ENCODE results near the gene CDX1. TPM values are rescaled to one million over a fixed set of nuclear protein-coding genes. Genes with fewer than 3 reads are reported as not detected.

The CDX1 gene
- total RNA-seq, 1 donor from 2014 or later, result not detected

DNA sequence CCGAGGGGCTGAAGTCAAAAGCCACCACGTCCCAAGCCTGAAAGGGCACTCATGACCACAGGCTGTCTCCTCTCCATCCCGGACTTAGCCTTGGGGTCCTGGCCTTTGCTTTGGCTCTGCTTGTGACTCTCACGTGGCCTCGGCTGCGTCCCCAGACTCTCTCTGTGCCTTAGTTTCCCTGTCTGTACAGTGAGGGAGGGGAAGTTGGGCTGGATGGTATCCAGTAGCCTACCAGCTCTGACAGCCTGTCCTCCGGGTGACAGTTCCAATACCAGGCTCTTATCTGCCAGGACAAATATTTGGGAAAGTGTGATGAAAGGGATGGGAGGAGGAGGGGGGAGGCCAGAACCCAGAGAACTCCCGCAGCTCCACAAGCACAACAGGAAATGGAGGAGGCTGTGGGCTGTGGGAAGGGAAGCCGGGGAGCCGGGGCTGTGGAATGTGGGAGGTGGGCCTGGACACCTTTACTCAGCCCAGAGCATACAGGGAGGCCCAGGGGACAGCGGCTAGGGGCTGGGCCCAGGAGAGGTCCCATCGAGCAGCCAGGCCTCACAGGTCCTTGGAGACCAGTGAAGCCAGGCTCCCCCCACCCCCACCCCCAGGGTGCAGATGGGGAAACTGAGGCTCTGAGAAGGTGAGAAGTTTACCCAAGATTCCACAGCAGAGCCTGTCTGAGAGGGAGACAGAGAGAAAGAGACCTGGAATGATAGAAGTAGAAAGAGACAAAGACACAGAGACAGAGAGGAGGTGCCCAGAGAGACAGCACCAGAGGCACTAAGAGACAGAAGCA is 29.2 kb upstream of the CDX1 start:
- intact Hi-C loops (cut with micrococcal nuclease), result no loop called here
- H3K4me3 Mint-ChIP-seq, result no peak overlapping the region
- H3K36me3 Mint-ChIP-seq (ENCODE audit: low read depth), result no peaks in the 10 kb centered on the region
- no peaks in the 10 kb centered on the region for H3K9me3 Mint-ChIP-seq
- H3K27ac Mint-ChIP-seq, result no peak overlapping the region
- no peaks in the 10 kb centered on the region for H3K4me1 Mint-ChIP-seq
- no peaks in the 10 kb centered on the region for H3K27me3 Mint-ChIP-seq
- no peak for DNase-seq

DNA sequence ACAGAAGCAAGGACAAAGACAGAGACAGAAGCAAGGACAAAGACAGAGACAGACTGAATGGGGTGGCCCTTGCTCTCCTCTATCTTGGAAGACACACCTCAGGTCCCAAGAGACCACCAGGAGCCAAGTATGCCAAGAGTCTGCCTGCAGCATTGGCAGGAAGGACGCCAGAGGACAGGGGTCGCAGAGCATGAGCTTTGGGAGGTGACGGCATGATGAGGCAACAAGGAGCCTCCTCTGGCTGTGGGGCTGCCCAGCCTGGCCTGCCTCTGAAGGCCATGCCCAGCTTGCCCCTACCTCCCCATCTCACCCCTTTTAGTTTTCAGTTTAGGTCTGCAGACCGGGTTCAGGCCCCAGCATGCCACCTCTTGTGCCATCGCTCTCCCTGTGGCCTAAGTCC is 28.6 kb upstream of the CDX1 start:
- H3K4me3 Mint-ChIP-seq, result no peak overlapping the region
- intact Hi-C loops (cut with micrococcal nuclease), result no loop called here
- no peaks in the 10 kb centered on the region for H3K9me3 Mint-ChIP-seq
- no peaks in the 10 kb centered on the region for H3K27me3 Mint-ChIP-seq
- no peaks in the 10 kb centered on the region for H3K36me3 Mint-ChIP-seq (ENCODE audit: low read depth)
- H3K4me1 Mint-ChIP-seq, result peaks cover 2% of the 10 kb centered on the region
- no peak for DNase-seq
- H3K27ac Mint-ChIP-seq, result no peak overlapping the region

DNA sequence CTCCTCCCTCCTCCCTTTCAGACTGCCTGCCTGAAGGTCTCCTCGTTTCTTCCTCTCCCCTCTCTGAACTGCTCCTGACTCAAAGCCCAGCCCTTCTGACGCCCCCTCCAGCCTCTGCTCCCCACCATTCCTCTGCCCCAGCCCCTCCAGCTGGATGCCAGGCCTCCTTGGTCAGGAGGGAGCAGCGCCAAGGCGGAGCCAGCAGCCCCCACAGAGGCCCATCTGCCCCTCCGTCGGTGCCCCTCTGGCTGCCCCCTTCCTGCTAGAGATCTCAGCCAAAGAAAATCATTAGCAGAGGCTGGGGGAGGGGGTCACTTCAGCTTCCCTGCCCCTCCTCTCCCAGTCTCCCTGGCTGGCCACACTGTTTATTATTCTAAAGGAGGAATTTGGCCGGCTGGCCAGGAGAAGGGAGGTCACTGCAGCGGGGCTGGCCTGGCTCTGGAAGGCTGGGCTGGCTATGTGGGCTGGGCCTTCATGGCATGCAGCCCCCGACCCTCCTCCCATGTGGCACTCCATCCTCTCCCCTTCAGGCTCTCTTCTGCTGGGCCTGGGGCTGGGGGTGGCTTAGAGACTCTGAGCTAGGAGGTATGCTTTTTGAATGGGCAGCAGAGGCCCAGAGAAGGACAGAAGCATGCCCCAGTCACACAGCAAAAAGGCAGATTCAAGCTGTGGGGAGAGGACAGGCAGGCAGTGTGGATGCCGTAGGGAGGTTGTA is 27.9 kb upstream of the CDX1 start:
- no peak overlapping the region for H3K4me3 Mint-ChIP-seq

DNA sequence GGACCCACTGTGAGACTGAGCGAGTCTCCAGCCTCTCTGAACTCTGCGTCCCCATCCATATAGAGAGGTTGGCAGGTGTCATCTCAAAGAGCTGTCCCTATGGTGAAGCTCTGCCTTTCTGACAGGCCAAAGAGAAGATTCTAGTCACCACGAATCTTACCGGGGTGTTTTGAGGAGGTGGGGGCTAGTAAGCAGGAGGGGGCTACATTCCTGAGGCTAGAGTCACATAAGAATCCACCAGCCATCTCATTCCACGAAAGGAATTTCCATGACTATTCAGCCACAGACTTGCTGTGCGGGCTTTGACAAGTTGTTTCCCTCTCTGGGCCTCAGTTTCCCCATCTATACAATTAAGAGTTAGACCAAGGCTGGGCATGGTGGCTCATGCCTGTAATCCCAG is 27.2 kb upstream of the CDX1 start:
- intact Hi-C loops (cut with micrococcal nuclease), result no loop called here
- Mint-ChIP-seq H3K4me1 (peaks cover 9% of the 10 kb centered on the region), H3K27me3 (no peaks in the 10 kb centered on the region), H3K4me3 (no peak overlapping the region), H3K27ac (no peak overlapping the region), H3K9me3 (no peaks in the 10 kb centered on the region), H3K36me3 (ENCODE audit: low read depth) (no peaks in the 10 kb centered on the region)
- no peak for DNase-seq

More for the DNA sequence above, 27.9 kb upstream of the CDX1 start:
- intact Hi-C loops (cut with micrococcal nuclease), result no loop called here
- H3K27ac Mint-ChIP-seq, result no peak overlapping the region
- H3K9me3 Mint-ChIP-seq, result no peaks in the 10 kb centered on the region
- H3K27me3 Mint-ChIP-seq, result no peaks in the 10 kb centered on the region
- no peaks in the 10 kb centered on the region for H3K36me3 Mint-ChIP-seq (ENCODE audit: low read depth)
- DNase-seq, result no peak
- peaks cover 5% of the 10 kb centered on the region for H3K4me1 Mint-ChIP-seq

DNA sequence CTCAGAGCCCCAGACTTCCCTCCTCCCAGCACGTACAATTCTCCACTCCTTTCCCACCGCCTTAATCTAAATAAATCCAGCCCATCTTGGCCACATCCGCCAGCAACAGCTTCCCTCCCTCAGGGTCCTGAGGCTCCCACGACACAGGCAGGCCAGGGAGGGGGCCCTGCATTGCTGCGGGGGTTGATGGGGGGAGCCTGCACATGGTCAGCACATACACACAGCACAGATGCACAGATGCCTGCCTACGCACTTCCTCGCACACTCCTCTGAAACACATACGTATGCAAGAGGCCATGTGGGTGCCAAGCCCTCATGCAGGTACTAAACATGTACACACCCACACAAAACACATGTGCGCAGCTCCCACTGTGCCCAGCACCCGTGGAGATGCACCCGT is 25.7 kb upstream of the CDX1 start:
- Mint-ChIP-seq H3K27me3 (no peaks in the 10 kb centered on the region), H3K27ac (no peak overlapping the region), H3K36me3 (ENCODE audit: low read depth) (no peaks in the 10 kb centered on the region), H3K4me3 (no peak overlapping the region), H3K4me1 (peaks cover 12% of the 10 kb centered on the region), H3K9me3 (no peaks in the 10 kb centered on the region)
- intact Hi-C loops (cut with micrococcal nuclease), result no loop called here
- DNase-seq, result no peak

DNA sequence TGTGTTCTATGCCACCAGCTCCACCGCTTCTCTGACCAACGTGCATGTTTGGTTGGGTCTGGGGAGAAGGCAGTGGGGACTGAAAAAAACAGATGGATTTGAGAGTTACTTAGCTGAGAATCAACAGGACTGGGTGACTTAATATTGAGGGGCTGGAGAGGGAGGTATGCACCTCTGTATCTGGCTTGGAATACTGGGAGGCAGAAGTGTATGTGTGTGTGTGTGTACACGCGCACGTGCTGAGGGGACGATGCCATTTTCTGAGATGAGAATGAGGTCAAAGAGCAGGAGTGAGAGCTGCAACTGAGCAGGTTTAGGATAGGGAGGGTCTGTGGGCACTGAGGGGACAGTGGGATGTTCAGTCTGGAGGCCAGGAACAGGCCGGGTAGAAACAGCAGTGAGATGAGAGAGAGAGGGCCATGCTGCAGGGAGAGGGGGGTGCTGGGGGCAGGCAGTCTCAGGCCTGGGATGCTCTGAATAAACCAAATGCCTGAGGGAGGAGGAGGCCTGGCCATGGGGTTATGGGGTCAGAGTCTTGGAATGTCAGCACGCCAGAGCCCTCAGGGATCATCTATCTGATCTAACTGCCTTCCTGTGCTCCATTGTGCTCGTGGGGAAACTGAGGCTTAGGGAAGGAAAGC is 24.9 kb upstream of the CDX1 start:
- peaks cover 12% of the 10 kb centered on the region for H3K4me1 Mint-ChIP-seq
- no peaks in the 10 kb centered on the region for H3K27me3 Mint-ChIP-seq
- intact Hi-C loops (cut with micrococcal nuclease), result no loop called here
- no peak for DNase-seq
- H3K36me3 Mint-ChIP-seq (ENCODE audit: low read depth), result no peaks in the 10 kb centered on the region
- H3K9me3 Mint-ChIP-seq, result no peaks in the 10 kb centered on the region
- no peak overlapping the region for H3K27ac Mint-ChIP-seq
- no peak overlapping the region for H3K4me3 Mint-ChIP-seq

DNA sequence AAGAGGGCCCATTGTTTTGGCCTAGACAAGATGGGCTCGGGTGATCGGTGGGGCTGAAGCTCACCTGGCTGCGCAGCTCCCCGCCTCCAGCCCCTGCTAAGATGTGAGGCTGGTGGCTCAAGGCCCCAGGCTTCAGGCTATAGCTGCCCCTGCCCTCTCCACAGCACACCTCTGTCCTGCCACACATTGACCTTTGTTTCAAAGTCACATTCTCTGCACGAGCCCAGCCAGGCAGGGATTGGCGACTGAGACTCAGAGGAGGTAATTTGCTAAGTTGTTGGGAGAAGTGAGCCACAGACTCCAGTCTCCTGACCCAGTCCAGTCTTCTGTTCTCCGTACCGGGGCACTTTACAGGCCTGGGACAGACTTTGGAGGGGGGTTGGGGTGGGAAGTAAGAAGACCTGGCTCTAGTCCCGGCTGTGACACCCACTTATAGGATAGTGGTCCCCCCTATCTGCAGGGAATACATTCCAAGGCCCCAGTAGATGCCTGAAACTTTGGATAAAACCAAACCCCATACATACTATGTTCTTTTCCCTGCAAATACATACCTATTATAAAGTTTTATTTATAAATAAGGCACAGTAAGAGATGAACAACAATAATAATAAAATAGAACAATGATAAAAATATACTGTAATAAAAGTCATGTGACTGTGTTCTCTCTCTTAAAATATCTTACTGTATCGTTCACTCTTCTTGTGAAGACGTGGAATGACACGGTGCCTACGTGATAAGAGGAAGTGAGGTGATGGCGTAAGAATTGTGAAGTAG is 24.2 kb upstream of the CDX1 start:
- H3K36me3 Mint-ChIP-seq (ENCODE audit: low read depth), result no peaks in the 10 kb centered on the region
- intact Hi-C loops (cut with micrococcal nuclease), result no loop called here
- H3K9me3 Mint-ChIP-seq, result no peaks in the 10 kb centered on the region
- no peaks in the 10 kb centered on the region for H3K27me3 Mint-ChIP-seq
- H3K4me3 Mint-ChIP-seq, result no peak overlapping the region
- no peak overlapping the region for H3K27ac Mint-ChIP-seq
- H3K4me1 Mint-ChIP-seq, result peaks cover 12% of the 10 kb centered on the region
- DNase-seq, result no peak

DNA sequence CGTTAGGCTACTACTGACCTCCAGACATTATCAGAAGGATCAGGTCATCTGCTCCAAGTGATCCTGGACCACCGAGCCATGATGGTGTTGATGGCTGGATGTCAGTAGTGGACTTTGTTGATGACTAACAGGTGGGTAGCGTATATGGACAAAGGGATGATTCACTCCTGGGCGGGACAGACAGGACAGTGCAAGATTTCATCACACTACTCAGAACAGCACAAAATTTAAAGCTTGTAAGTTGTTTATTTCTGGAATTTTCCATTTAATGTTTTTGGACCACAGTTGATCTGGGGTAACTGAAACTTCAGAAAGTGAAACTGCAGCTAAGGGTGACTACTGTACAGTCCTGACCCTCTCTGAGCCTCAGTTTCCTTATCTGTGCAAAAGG is 23.6 kb upstream of the CDX1 start:
- DNase-seq, result no peak
- Mint-ChIP-seq H3K27me3 (no peaks in the 10 kb centered on the region), H3K36me3 (ENCODE audit: low read depth) (no peaks in the 10 kb centered on the region), H3K9me3 (no peaks in the 10 kb centered on the region), H3K4me3 (no peak overlapping the region), H3K4me1 (peaks cover 13% of the 10 kb centered on the region), H3K27ac (no peak overlapping the region)
- intact Hi-C loops (cut with micrococcal nuclease), result no loop called here

DNA sequence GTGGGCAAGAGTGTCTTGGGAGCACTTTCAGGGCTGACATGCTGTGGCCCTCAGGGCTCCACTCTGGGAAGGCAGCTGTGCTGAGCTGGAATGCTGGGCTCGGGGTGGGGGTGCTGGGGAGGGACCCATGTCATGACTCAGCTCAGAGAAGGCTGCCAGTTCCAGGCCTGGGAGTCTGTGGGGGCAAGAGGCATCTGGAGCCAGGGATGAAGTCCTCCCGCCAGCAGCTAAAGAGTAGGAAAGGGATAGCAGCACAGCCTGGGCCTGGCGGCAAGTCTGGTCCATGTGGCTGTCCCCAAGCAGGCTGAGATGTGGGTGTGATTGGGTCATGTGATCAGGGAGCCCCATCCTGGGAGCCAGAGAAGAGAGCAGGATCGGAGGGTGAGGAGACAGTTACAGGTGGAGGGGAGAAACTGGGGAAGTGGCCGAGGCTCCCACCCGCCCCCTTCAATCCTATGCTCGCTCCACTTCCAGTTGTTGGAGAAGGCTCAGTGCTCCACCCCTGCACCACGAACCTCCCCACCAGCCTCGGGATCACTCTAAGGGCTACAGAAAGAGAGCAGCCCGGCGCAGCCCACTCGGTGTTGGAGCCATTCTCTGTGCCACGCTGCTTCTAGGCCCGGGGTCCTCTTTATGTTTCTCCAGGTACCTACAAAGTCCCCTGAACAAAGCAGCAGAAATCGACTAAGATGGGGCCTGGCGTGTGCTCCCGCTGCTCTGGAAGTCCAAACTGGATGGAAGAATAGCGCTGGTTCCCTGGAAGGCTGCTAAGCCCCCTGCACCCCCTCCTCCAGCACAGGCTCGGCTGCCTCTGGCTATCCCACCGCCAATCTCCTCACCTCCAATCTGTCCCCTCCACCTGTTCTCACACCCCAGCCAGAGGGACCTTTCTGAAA is 23.0 kb upstream of the CDX1 start:
- Mint-ChIP-seq H3K27me3 (no peaks in the 10 kb centered on the region), H3K36me3 (ENCODE audit: low read depth) (no peaks in the 10 kb centered on the region), H3K9me3 (no peaks in the 10 kb centered on the region), H3K4me1 (peaks cover 16% of the 10 kb centered on the region), H3K27ac (no peak overlapping the region), H3K4me3 (no peak overlapping the region)
- no peak for DNase-seq
- intact Hi-C loops (cut with micrococcal nuclease), result no loop called here

DNA sequence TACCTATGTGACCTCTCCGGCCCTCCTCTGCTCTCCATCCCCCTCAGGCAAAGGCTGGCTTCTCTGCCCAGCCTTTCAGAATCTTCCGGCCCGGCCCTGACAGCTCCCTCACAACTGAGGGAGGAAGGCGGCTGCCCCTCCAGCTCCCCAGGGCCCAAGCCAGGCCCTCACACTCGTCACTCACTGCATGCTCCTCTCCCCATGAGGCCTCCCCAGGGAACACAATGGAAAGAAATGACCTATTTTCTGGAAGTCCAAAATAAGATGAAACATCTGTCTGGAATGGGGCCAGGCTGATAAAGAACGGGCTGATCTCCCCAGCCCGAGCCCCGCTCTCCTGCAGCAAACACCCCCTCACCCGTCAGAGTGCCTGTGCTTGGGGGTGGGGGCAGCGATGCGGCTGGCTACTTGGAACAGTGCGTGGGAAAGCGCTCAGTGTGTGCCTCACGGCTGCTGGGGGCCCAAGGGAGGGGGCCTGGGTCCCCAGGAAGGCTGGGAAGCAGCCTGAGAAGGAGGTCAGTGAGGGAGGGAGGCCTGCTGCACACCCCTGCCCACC is 22.3 kb upstream of the CDX1 start:
- intact Hi-C loops (cut with micrococcal nuclease), result no loop called here
- H3K9me3 Mint-ChIP-seq, result no peaks in the 10 kb centered on the region
- H3K27ac Mint-ChIP-seq, result no peak overlapping the region
- no peaks in the 10 kb centered on the region for H3K36me3 Mint-ChIP-seq (ENCODE audit: low read depth)
- H3K27me3 Mint-ChIP-seq, result no peaks in the 10 kb centered on the region
- DNase-seq, result no peak
- H3K4me1 Mint-ChIP-seq, result peaks cover 23% of the 10 kb centered on the region
- H3K4me3 Mint-ChIP-seq, result no peak overlapping the region

DNA sequence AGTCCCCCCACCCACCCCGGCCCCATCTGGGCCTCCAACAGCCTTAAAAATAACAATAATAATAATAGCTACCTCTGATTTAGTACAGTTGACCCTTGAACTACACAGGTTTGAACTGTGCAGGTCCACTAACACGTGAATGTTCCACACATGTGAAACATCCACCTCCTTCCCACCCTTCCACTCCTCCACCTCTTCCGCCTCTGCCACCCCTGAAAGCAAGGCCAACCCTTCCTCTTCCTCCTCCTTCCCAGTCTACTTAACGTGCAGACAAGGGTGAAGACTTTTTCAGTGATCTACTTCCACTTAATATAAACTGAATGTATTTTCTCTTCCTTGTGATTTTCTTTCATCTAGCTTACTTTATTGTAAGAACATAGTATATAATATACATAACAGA is 21.7 kb upstream of the CDX1 start:
- Mint-ChIP-seq H3K36me3 (ENCODE audit: low read depth) (no peaks in the 10 kb centered on the region), H3K27me3 (no peaks in the 10 kb centered on the region), H3K4me1 (peaks cover 28% of the 10 kb centered on the region), H3K4me3 (no peak overlapping the region), H3K27ac (no peak overlapping the region), H3K9me3 (no peaks in the 10 kb centered on the region)
- no peak for DNase-seq
- intact Hi-C loops (cut with micrococcal nuclease), result no loop called here

DNA sequence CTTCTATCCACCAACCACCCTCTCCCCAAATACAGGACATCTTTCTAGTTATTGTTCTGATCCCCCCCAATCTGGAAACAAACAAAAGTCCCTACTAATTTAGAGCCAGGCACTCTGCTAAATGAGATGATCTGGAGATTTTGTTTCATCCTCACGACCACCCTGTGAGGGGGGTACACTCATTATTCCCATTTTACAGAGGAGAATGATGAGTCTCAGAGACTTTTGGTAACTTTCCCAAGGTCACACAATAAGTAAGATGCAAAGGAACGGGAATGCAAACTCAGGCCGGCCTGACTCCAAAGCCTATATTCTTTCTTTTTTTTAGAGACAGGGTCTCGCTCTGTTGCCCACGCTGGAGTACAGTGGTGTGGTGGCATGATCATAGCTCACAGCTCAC is 20.3 kb upstream of the CDX1 start:
- Mint-ChIP-seq H3K4me1 (peaks cover 32% of the 10 kb centered on the region), H3K9me3 (no peaks in the 10 kb centered on the region), H3K4me3 (no peak overlapping the region), H3K27ac (no peak overlapping the region), H3K36me3 (ENCODE audit: low read depth) (no peaks in the 10 kb centered on the region), H3K27me3 (no peaks in the 10 kb centered on the region)
- DNase-seq, result no peak
- intact Hi-C loops (cut with micrococcal nuclease), result no loop called here

All from activated CD4-positive, alpha-beta T cell treated with anti-CD3 and anti-CD28 coated beads, Interleukin-2, amount 10 ng/mL, durations not matched to agents 24 days and 14 days (primary cell).